AG10803 (cell line): Measurements from ENCODE around the gene MBD2.

Experiments
- DNase-seq: peaks from one replicate; pipeline ENCODE4 v3.0.0; 2010; ENCODE audit warnings: low read depth
- H3K4me3 ChIP-seq: 2 replicates; pipeline ENCODE4 v1.5.1; 2011; ENCODE audit warnings: mild to moderate bottlenecking, low read length, control low read depth
- CTCF ChIP-seq: conservative IDR thresholded peaks from 2 replicates; pipeline ENCODE4 v1.5.1; 2011; ENCODE audit warnings: mild to moderate bottlenecking, low read length, control low read depth, inconsistent platforms

The MBD2 gene

GRCh38 chr18:54235871-54236270 lies 11.4 kb upstream of the MBD2 start:
- TF ChIP-seq CTCF = no peak
- no peak for DNase-seq
- no peak overlapping the region for H3K4me3 ChIP-seq

- no peak for TF ChIP-seq CTCF
- no peak for DNase-seq
Measured at GRCh38 chr18:54233747-54234146, 9.3 kb upstream of the MBD2 start.

GRCh38 chr18:54233228-54233625 lies 8.8 kb upstream of the MBD2 start:
- no peak for TF ChIP-seq CTCF
- DNase-seq = peak; percentile 15
- no peak overlapping the region for H3K4me3 ChIP-seq

More at GRCh38 chr18:54233747-54234146, 9.3 kb upstream of the MBD2 start:
- no peak overlapping the region for H3K4me3 ChIP-seq

- no peak for DNase-seq
- no peak for TF ChIP-seq CTCF
- H3K4me3 ChIP-seq = no peak overlapping the region
Measured at GRCh38 chr18:54232485-54233227, 8.2 kb upstream of the MBD2 start.

GRCh38 chr18:54229421-54230059 lies 5.1 kb upstream of the MBD2 start:
- H3K4me3 ChIP-seq = no peak overlapping the region

GRCh38 chr18:54228364-54228763 lies 3.9 kb upstream of the MBD2 start:
- H3K4me3 ChIP-seq = no peak overlapping the region
- DNase-seq = no peak
- TF ChIP-seq CTCF = no peak

More at GRCh38 chr18:54229421-54230059, 5.1 kb upstream of the MBD2 start:
- no peak for TF ChIP-seq CTCF
- no peak for DNase-seq
